ENCODE results near the gene EBLN2. TPM values are rescaled to one million over a fixed set of nuclear protein-coding genes. Genes with fewer than 3 reads are reported as not detected.

EBLN2 gene
- total and polyA plus RNA-seq, 8 donors = 0.19 to 28.1 (median 2.0) TPM; not detected in 2

- Histone ChIP-seq H3K9me3 (no peaks in the 10 kb centered on the region), H3K4me1 (peaks cover 0 to 8% (median 2%) of the 10 kb centered on the region in 4 donors), H3K4me3 (no peak overlapping the region), H3K27me3 (no peaks in the 10 kb centered on the region), H3K27ac (no peak overlapping the region), H3K36me3 (no peaks in the 10 kb centered on the region)
- 36 to 65% (median 43%) methylated on average over 2 of the region's 2 CpGs for WGBS, 5 donors
- no peak for DNase-seq
- TF ChIP-seq POLR2A (IDR thresholded peaks at IDR 0.05) (no peak), CTCF (IDR thresholded peaks at IDR 0.05) (no peak), EP300 (IDR thresholded peaks at IDR 0.05) (no peak), POLR2AphosphoS5 (IDR thresholded peaks at IDR 0.05) (no peak)
- intact Hi-C loops (cut with DNase I; ENCODE audit: low total_unique reads) = loop anchor here (5.0 to 10.0 kb wide), 2 partner anchors 333 to 395 kb away; no protein-coding TSS in a partner anchor
Observed at GRCh38 chr3:73101881-73102280, 40.4 kb downstream of the EBLN2 start.

GRCh38 chr3:73107215-73107614 lies 45.8 kb downstream of the EBLN2 start:
- WGBS, 5 donors = 57 to 83% (median 78%) methylated on average over 3 of the region's 3 CpGs
- TF ChIP-seq POLR2A (IDR thresholded peaks at IDR 0.05) (no peak), POLR2AphosphoS5 (IDR thresholded peaks at IDR 0.05) (no peak), CTCF (IDR thresholded peaks at IDR 0.05) (no peak), EP300 (IDR thresholded peaks at IDR 0.05) (no peak)

GRCh38 chr3:73107676-73108187 lies 46.3 kb downstream of the EBLN2 start:
- H3K27ac ChIP-seq = no peak overlapping the region
- 64 to 80% (median 76%) methylated on average over 5 of the region's 5 CpGs for WGBS, 5 donors
- H3K9me3 ChIP-seq = no peaks in the 10 kb centered on the region
- intact Hi-C loops (cut with DNase I; ENCODE audit: low total_unique reads) = loop anchor here (10.0 kb wide), 1 partner anchor 327 kb away; no protein-coding TSS in a partner anchor
- H3K27me3 ChIP-seq = no peaks in the 10 kb centered on the region
- DNase-seq = no peak
- H3K4me3 ChIP-seq = no peak overlapping the region
- H3K36me3 ChIP-seq = no peaks in the 10 kb centered on the region
- TF ChIP-seq POLR2AphosphoS5 (IDR thresholded peaks at IDR 0.05) (no peak), POLR2A (IDR thresholded peaks at IDR 0.05) (no peak), CTCF (IDR thresholded peaks at IDR 0.05) (no peak), EP300 (IDR thresholded peaks at IDR 0.05) (no peak)
- peaks cover 0 to 10% (median 0%) of the 10 kb centered on the region in 4 donors for H3K4me1 ChIP-seq

More at GRCh38 chr3:73107215-73107614, 45.8 kb downstream of the EBLN2 start:
- no peak for DNase-seq
- H3K27ac ChIP-seq = no peak overlapping the region
- no peaks in the 10 kb centered on the region for H3K36me3 ChIP-seq
- no peaks in the 10 kb centered on the region for H3K9me3 ChIP-seq
- intact Hi-C loops (cut with DNase I; ENCODE audit: low total_unique reads) = loop anchor here (10.0 kb wide), 1 partner anchor 328 kb away; no protein-coding TSS in a partner anchor
- H3K4me3 ChIP-seq = no peak overlapping the region
- no peaks in the 10 kb centered on the region for H3K27me3 ChIP-seq
- peaks cover 0 to 10% (median 0%) of the 10 kb centered on the region in 4 donors for H3K4me1 ChIP-seq

- 82 to 91% (median 90%) methylated on average over 3 of the region's 3 CpGs for WGBS, 5 donors
- TF ChIP-seq POLR2AphosphoS5 (IDR thresholded peaks at IDR 0.05) (no peak), EP300 (IDR thresholded peaks at IDR 0.05) (no peak), CTCF (IDR thresholded peaks at IDR 0.05) (no peak), POLR2A (IDR thresholded peaks at IDR 0.05) (no peak)
- intact Hi-C loops (cut with DNase I; ENCODE audit: low total_unique reads) = loop anchor here (10.0 kb wide), 1 partner anchor 326 kb away; no protein-coding TSS in a partner anchor
- H3K9me3 ChIP-seq = no peaks in the 10 kb centered on the region
- DNase-seq = no peak
- no peaks in the 10 kb centered on the region for H3K36me3 ChIP-seq
- peaks cover 0 to 10% (median 0%) of the 10 kb centered on the region in 4 donors for H3K4me1 ChIP-seq
- no peak overlapping the region for H3K4me3 ChIP-seq
- no peak overlapping the region for H3K27ac ChIP-seq
- H3K27me3 ChIP-seq = no peaks in the 10 kb centered on the region
Observed at GRCh38 chr3:73108750-73109149, 47.3 kb downstream of the EBLN2 start.

All from stomach (tissue), 9 donors.